ENCODE results near the gene STING1.
"Not testable (repeated sequence)": the region's sequence is repeated elsewhere in the genome, so short reads cannot be mapped to it uniquely, and the experiment has no call there.

STING1 gene

DNA sequence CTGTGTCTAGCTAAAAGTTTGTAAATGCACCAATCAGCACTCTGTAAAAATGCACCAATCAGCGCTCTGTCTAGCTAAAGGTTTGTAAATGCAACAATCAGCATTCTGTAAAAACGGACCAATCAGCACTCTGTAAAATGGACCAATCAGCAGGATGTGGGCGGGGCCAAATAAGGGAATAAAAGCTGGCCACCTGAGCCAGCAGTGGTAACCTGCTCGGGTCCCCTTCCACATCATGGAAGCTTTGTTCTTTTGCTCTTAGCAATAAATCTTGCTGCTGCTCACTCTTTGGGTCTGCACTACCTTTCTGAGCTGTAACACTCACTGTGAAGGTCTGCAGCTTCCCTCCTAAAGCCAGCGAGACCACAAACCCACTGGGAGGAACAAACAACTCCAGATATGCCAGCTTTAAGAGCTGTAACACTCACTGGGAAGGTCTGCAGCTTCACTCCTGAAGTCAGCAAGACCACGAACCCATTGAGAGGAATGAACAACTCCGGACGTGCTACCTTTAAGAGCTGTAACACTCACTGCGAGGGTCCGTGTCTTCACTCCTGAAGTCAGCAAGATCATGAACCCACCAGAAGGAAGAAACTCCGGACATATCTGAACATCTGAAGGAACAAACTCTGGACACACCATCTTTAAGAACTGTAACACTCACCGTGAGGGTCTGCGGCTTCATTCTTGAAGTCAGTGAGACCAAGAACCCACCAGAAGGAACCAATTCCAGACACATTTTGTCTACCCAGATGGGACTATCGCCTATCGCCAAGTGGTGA lies 20.7 kb upstream of the STING1 start:
- H3K4me3 ChIP-seq (ENCODE audit: low read depth, low read length) = not testable (repeated sequence)

DNA sequence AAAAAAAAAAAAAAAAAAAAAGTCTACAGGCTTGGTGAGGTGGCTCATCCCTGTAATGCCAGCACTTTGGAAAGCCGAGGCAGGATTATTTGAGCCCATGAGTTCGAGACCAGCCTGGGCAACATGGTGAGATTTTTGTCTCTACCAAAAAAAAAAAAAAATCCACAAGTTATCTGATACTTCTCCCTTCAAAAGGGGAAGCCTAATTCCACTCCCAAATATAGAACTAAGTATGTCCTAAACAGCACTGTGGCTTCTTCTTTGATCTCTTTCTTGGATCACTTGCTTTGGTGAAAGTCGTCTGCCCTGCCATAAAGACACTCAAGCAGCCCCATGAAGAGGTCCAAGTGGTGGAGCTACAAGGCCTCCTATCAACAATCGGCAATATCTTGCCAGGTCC lies 18.8 kb upstream of the STING1 start:
- no peak overlapping the region for H3K4me3 ChIP-seq (ENCODE audit: low read depth, low read length)

GRCh38 chr5:139495638-139496435 lies 13.3 kb upstream of the STING1 start:
- no peak overlapping the region for H3K4me3 ChIP-seq (ENCODE audit: low read depth, low read length)

- no peak overlapping the region for H3K4me3 ChIP-seq (ENCODE audit: low read depth, low read length)
Measured at GRCh38 chr5:139494832-139495231, 12.3 kb upstream of the STING1 start.

DNA sequence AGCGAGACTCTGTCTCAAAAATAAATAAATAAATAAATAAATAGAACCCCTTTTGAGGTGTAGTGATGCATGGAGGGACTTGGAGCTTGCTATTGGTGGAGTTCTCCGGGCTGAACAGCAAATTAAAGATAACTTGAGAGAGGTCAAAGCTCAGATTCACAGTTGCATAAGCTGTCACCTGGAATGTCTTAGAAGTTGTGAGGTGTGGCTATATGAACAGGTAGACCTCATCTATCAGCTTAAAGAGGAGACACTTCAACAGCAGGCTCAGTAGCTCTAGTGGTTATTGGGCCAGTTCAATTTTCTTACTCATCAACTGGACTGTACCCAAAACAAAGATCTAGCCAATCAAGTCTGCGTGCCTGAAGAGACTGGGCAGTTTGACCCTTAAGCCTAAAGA lies 11.7 kb upstream of the STING1 start:
- H3K4me3 ChIP-seq (ENCODE audit: low read depth, low read length) = no peak overlapping the region

DNA sequence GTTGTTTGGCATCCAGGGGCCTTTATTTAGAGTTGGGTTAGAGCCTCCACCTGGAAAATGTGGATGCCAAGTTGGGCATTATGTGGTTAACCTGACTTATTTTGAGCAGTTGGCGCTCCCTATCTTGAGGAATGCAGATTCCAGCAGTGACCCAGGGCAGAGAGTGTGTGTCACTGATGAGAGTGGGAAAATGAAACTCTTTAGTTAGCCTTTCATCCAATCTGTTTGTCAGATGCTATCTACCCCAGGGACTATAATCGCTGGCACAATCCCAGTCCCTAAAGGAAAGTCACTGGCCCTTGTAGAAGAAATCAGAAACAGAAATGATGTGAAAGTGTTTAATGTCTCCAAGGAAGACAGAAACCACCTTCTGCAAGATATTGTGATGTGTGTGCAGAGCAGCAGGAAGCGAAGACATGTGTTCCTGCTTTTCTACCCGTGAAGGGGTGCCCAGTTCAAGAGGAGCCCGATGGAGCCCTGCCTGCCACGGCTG lies 10.2 kb upstream of the STING1 start:
- no peak overlapping the region for H3K4me3 ChIP-seq (ENCODE audit: low read depth, low read length)

DNA sequence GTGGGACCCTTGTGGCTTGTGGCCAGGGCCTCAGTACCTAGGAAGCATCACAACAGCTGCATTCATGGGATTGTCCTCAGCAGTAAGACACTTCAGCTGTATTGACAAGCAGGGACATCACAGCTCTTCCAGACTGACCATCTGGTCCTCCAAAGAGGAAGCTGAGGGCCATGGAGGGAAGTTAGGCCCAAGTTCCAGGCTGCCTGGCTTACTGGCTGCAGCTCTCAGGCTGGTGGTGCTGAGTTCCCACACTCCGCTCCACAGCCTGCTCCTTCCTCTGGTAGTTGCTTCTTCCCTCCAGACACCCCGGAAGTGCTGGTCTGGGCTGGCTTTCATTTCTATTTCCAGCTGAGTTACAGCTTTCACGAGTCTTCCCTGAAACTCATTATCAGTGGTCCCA lies 5.7 kb upstream of the STING1 start:
- no peak overlapping the region for H3K4me3 ChIP-seq (ENCODE audit: low read depth, low read length)

DNA sequence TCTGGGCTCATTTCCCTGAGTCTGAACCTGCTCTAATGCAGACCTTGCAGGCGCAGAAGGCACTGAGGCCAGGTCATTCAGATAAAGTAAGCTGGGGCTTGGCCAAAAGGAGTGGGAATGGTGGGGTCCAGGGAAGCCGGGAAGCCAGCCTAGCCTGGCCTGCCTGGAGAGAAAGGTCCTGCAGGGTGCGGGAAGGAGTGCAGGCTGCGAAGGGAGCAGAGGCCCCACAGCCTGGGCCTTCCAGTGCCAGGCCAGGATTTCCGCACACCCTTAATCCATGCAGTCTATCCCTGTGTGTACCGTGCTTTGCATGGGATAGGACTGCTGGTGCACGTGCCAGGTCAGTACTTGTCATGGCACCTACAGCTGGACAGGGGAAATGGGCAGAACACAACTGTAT lies 3.6 kb upstream of the STING1 start:
- H3K4me3 ChIP-seq (ENCODE audit: low read depth, low read length) = no peak overlapping the region

- not testable (repeated sequence) for H3K4me3 ChIP-seq (ENCODE audit: low read depth, low read length)
Measured at GRCh38 chr5:139482890-139483208, 291 bp upstream of the STING1 start.

DNA sequence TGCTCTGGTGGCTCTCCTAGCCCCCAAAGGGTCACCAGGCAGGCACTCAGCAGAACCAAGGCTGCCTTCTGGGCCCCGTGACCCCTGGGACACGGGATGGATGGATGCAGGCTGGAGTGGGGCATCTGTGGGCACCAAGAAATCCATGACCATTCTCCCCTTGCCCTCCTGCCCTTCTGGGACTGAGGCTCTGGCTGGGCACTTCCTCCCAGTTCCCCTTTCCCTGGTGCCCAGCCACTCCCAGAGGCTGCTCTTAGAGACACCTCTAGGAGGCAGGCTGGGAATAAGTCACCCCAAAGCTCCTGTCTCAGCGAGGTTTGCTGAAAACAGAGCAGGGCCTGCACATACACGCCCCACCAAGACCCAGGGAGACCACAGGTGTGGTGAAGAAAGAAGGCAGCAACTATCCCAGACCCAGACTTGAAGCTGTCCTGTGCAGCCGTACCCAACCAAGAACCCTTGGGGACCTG lies 943 bp downstream of the STING1 start:
- no peak overlapping the region for H3K4me3 ChIP-seq (ENCODE audit: low read depth, low read length)

GRCh38 chr5:139481122-139481533 lies 1.4 kb downstream of the STING1 start:
- H3K4me3 ChIP-seq (ENCODE audit: low read depth, low read length) = no peak overlapping the region

DNA sequence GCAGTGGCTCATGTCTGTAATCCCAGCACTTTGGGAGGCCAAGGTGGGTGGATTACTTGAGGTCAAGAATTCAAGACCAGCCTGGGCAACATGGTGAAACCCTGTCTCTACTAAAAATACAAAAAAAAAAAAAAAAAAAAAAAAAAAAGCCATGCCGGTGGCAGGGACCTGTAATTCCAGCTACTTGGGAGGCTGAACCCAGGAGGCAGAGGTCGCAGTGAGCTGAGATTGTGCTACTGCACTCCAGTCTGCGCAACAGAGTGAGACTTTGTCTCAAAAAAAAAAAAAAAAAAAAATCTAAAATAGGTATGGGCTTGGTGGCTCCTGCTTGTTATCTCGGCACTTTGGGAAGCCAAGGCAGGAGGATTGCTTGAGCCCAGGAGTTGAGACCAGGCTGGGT lies 2.8 kb downstream of the STING1 start:
- H3K4me3 ChIP-seq (ENCODE audit: low read depth, low read length) = not testable (repeated sequence)

DNA sequence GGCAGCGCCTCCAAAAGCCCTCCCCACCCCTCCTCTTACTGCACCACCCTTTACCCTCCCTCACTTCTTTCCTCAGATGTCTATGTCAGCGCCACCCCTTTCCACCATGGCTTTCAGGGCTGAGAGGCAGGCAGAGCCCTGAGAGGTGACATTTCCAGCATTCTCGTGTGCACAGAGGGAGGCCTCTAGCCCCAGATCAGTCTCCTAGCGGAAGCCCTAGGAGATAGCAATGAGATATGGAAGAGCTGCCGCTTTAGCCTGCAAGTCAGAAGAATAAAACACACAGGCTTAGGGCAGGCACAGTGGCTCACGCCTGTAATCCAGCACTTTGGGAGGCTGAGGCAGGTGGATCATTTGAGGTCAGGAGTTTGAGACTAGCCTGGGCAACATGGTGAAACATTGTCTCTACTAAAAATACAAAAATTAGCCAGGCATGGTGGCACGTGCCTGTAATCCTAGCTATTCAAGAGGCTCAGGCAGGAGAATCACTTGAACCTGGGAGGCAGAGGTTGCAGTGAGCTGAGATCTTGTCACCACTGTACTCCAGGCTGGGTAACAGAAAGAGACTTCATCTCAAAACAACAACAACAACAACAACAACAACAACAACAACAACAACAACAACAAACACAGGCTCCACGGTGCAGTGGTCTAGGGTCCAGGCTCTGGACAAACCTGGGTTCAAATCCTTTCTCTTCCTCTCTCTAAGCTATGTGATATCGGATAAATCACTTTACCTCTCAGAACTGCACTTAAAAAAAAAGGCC lies 3.7 kb downstream of the STING1 start:
- not testable (repeated sequence) for H3K4me3 ChIP-seq (ENCODE audit: low read depth, low read length)

DNA sequence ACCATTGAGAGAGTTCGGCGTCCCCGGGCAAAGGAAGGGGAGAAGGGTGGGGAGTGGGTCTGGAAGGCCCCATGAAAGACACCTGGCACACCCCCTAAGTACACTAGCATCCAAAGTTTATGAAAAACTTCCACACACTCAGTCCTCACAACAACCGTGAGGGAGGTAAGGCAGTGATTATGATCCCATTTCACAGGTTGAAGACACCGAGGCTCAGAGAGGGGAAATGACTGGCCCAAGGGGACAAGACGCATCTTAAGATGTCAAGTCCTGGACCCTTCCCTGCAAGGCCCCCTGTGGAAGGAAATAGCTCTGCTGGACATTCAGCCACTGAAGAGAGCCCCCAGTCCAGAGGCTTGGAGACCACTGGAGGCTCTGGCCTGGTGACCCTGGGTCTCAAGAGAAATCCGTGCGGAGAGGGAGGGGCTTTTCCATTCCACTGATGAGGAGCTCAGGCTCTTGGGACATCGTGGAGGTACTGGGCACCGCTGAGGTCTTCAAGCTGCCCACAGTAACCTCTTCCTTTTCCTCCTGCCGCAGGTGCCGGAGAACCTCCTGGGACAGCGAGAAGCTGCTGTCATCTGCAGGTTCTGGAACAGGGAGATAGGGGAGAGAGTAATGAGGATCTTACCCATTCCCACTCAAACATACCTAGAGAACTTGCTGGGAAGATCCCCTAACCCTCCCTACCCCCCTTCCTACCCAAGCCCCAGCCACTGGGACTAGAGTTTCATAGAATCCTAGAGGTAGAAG lies 6.5 kb downstream of the STING1 start:
- H3K4me3 ChIP-seq (ENCODE audit: low read depth, low read length) = no peak overlapping the region

DNA sequence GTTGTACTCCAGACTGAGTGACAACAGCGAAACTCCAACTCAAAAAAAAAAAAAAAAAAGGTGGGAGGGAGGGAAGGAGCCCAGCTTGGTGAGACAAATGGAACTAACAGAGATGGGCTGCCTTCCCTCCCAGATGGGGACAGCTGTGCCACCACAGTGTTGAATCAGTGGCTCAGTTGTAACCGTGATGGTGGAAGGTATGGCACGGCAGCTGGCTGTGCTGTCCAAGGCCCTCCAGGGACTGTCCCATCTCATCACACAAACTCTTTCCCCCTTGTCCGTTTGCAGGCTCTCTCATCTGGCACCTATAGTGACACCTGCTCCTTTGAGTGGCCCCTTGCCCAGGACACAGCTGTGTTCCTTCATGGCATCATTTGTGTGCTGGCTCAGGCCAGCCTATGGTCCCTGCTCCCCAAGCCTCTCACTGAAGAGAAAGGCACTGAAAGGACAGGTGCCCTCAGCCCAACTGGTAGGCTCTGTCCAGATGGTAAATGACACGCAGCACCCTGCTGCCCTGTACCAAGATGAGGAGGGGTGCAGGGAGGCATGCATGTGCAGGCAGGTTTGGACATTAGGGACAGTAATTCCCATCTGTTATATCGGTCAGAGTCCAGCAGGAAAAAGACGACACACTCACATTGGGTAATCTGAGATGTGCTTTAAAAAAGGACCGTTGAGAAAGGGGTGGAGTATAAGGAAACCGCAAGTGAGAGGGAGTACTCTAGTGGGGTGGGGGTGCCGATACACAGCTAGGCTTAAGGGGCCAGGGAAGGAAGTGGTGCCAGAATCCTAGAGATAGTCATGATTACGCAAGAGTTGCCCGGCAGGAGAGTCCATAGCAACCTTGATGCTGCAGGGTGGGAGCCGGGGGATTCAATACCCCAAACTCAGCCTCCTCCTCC lies 7.4 kb downstream of the STING1 start:
- H3K4me3 ChIP-seq (ENCODE audit: low read depth, low read length) = no peak overlapping the region

DNA sequence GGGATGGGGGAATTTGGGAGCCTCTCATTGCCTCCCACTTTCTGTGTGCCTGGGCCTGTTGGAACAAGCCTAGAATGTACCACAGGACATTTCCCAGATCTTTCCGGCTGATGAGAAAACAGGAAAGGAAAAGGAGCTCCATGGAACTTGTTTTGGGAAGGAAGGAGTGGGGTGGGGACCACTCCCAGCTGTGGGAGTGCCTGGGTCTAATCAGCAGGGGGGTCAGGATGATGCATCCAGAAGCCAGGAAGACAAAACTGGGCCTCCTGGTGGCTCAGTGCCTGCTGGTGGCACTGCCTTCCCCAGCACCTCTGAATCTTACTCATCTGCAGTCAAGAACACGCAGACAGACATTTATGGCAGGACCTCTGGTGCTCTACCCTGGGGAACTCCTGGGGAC lies 9.0 kb downstream of the STING1 start:
- no peak overlapping the region for H3K4me3 ChIP-seq (ENCODE audit: low read depth, low read length)

DNA sequence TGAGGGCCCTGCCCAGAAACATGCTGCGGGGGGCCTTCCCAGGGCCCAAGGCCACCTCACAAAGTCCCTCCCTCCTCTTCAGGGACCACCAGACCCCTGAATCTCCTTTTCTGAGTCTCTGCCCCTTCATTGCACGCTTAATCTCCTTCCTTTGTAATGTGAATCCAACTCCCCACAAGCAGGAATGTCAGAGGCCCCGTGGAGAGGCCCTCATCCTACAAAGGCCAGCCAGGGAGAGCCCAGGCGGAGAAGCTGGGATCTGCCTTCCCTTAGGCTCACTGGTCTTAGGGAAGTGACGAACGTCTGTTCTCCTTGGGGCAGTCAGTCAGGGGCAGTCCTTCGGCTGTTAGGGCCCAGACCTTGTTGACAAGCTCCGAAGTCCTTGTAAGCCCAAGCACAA lies 9.5 kb downstream of the STING1 start:
- H3K4me3 ChIP-seq (ENCODE audit: low read depth, low read length) = no peak overlapping the region

GRCh38 chr5:139472386-139473030 lies 10.1 kb downstream of the STING1 start:
- no peak overlapping the region for H3K4me3 ChIP-seq (ENCODE audit: low read depth, low read length)

- no peak within 1 kb of the TSS for H3K4me3 ChIP-seq (ENCODE audit: low read depth, low read length)
Measured at GRCh38 chr5:139470821-139471300, 11.7 kb downstream of the STING1 start, which contains the start of gene SMIM33. Gene SMIM33 (plus strand): TSS chr5:139471004. CDS start chr5:139471122, 118 bp downstream.
